KMS-11 (cell line): ENCODE results near the gene EFHC2.
"Not testable (repeated sequence)": the region's sequence is repeated elsewhere in the genome, so short reads cannot be mapped to it uniquely, and the experiment has no call there.

Source experiments
- H2AFZ ChIP-seq: fragments of 200-600 bp; sonication (generic); 2 replicates; pipeline ENCODE4 v1.6.1; 2016; ENCODE audit warnings: antibody characterized with exemption, mixed run types, low read depth
- H3K27ac ChIP-seq: fragments of 200-600 bp; sonication (generic); 2 replicates; pipeline ENCODE4 v1.6.1; 2016; ENCODE audit warnings: mild to moderate bottlenecking, mixed run types
- H3K27me3 ChIP-seq: fragments of 200-600 bp; sonication (generic); 2 replicates; pipeline ENCODE4 v1.6.1; 2017; ENCODE audit warnings: mild to moderate bottlenecking, low read depth, mixed run types, moderate library complexity; ENCODE audit not compliant: insufficient read depth
- H3K36me3 ChIP-seq: fragments of 200-600 bp; sonication (generic); 2 replicates; pipeline ENCODE4 v1.6.1; 2017; ENCODE audit warnings: mild to moderate bottlenecking, mixed run types; ENCODE audit not compliant: insufficient read depth
- H3K4me1 ChIP-seq: fragments of 200-600 bp; sonication (generic); 2 replicates; pipeline ENCODE4 v1.6.1; 2016; ENCODE audit warnings: mild to moderate bottlenecking, low read depth, mixed run types; ENCODE audit not compliant: poor library complexity, severe bottlenecking
- H3K4me2 ChIP-seq: fragments of 200-600 bp; sonication (generic); 2 replicates; pipeline ENCODE4 v1.7.0; 2016; ENCODE audit warnings: mild to moderate bottlenecking, mixed run types
- H3K4me3 ChIP-seq: fragments of 200-600 bp; sonication (generic); IDR thresholded peaks from 2 replicates; pipeline ENCODE4 v1.6.1; 2017; ENCODE audit warnings: low read depth, low read length, mixed read lengths; ENCODE audit not compliant: insufficient read depth
- H3K79me2 ChIP-seq: fragments of 200-600 bp; sonication (generic); 2 replicates; pipeline ENCODE4 v1.6.1; 2016; ENCODE audit warnings: low read depth, mixed run types; ENCODE audit not compliant: insufficient read depth
- H3K9ac ChIP-seq: fragments of 200-600 bp; sonication (generic); 2 replicates; pipeline ENCODE4 v1.6.1; 2016; ENCODE audit warnings: mild to moderate bottlenecking, mixed run types
- H4K20me1 ChIP-seq: fragments of 200-600 bp; sonication (generic); 2 replicates; pipeline ENCODE4 v1.6.1; 2016; ENCODE audit warnings: mild to moderate bottlenecking, mixed run types; ENCODE audit not compliant: insufficient read depth
- CTCF ChIP-seq: fragments of 200-600 bp; sonication (generic); conservative IDR thresholded peaks from 2 replicates; pipeline ENCODE4 v1.6.1; 2017; ENCODE audit warnings: low read depth, mild to moderate bottlenecking, antibody characterized with exemption, low read length, moderate library complexity, mixed read lengths

Gene EFHC2

DNA sequence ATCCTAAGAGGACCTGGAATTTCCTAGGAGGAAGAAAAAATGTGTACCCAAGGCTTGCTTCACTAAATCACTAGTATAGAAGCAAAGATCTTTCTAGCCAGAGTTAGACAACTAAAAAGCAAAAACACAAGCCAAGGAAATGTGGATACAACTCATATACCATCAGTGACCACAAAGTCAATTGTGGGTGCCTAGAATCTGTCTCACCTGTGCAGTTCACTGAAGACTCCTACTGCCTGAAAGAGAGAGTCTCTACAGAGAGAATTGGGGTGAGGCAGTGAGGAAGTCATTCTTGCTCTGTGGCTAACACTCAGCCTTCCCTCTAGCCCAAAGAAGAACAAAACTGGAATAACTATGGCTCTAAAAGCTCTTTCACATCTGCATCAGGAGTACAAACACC, 82.9 kb downstream of the EFHC2 start:
- Histone ChIP-seq H3K36me3 (no peaks in the 10 kb centered on the region), H4K20me1 (no peaks in the 10 kb centered on the region), H2AFZ (no peak overlapping the region), H3K4me2 (no peak overlapping the region), H3K27me3 (no peaks in the 10 kb centered on the region), H3K4me3 (no peak overlapping the region), H3K9ac (no peak overlapping the region), H3K27ac (no peak overlapping the region), H3K79me2 (no peaks in the 10 kb centered on the region), H3K4me1 (no peaks in the 10 kb centered on the region)
- no peak for TF ChIP-seq CTCF

DNA sequence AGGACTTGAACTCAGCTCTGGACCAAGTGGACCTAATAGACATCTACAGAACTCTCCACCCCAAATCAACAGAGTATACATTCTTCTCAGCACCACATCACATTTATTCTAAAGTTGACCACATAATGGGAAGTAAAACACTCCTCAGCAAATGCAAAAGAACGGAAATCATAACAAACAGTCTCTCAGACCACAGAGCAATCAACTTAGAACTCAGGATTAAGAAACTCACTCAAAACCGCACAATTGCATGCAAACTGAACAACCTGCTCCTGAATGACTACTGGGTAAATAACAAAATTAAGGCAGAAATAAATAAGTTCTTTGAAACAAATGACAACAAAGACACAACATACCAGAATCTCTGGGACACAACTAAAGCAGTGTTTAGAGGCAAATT, 87.7 kb downstream of the EFHC2 start:
- H3K4me1 ChIP-seq, result peaks cover 21% of the 10 kb centered on the region
- not testable (repeated sequence) for H3K79me2 ChIP-seq, H3K27ac ChIP-seq, H3K4me2 ChIP-seq, H3K4me3 ChIP-seq, H3K9ac ChIP-seq, H4K20me1 ChIP-seq, H3K27me3 ChIP-seq, H2AFZ ChIP-seq, H3K36me3 ChIP-seq

- Histone ChIP-seq H3K9ac (peak overlapping the region; percentile 85; the same call in 1 of the 2 replicates), H3K27ac (peak overlapping the region; percentile 94), H3K27me3 (no peaks in the 10 kb centered on the region), H3K79me2 (no peaks in the 10 kb centered on the region), H3K4me1 (peaks cover 21% of the 10 kb centered on the region), H2AFZ (peak overlapping the region; percentile 81), H3K4me2 (peak overlapping the region; percentile 66), H3K4me3 (no peak overlapping the region), H3K36me3 (no peaks in the 10 kb centered on the region), H4K20me1 (no peaks in the 10 kb centered on the region)
- TF ChIP-seq CTCF, result no peak
These were observed 89.9 kb downstream of the EFHC2 start for GRCh38 chrX:44253575-44253942.

DNA sequence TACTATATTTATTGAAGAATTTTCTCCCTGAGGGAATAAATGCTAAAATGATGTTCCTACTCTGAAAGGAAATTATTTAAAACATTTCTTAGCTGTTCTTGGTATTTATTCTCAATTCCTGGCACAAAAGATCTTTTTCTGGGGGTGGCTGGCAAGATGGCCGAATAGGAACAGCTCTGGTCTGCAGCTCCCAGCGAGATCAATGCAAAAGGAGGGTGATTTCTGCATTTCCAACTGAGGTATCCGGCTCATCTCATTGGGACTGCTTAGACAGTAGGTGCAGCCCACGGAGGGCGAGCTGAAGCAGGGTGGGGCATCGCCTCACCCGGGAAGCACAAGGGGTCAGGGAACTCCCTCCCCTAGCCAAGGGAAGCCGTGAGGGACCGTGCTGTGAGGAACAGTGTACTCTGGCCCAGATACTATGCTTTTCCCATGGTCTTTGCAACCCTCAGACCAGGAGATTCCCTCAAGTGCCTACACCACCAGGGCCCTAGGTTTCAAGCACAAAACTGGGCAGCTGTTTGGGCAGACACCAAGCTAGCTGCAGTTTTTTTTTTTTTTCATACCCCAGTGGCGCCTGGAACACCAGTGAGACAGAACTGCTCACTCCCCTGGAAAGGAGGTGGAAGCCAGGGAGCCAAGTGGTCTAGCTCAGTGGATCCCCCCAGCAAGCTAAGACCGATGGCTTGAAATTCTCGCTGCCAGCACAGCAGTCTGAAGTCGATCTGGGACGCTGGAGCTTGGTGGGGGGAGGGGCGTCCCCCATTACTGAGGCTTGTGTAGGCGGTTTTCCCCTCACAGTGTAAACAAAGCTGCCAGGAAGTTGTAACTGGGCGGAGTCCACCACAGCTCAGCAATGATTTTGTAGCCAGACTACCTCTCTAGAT, 90.5 kb downstream of the EFHC2 start:
- not testable (repeated sequence) for H3K36me3 ChIP-seq, H3K27me3 ChIP-seq, H3K4me3 ChIP-seq, H3K79me2 ChIP-seq, H4K20me1 ChIP-seq
- Histone ChIP-seq H2AFZ (peak overlapping the region; percentile 81), H3K4me1 (peaks cover 21% of the 10 kb centered on the region), H3K9ac (peak overlapping the region; percentile 85), H3K27ac (peak overlapping the region; percentile 94), H3K4me2 (peak overlapping the region; percentile 66)

DNA sequence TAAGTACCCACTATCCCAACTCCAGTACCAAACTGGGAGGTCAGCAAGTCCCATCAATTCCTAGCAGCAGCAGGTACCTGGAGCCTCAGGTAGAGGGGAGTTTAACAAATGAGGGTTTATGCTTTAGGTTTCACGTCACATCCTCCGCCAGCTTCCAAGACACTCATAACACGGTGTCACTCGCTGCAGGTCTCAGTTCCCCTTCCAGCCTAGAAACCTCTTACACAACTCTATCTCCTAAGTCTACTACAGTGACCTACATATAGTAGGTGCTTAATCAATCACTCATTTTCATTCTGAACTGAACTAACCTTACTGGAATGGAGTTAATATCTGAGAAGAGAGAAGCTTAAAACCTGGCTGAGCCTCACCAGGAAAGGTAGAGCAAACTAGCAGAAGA, 96.0 kb downstream of the EFHC2 start:
- H3K27me3 ChIP-seq, result no peaks in the 10 kb centered on the region
- H4K20me1 ChIP-seq, result no peaks in the 10 kb centered on the region
- peaks cover 8% of the 10 kb centered on the region for H3K4me1 ChIP-seq
- no peaks in the 10 kb centered on the region for H3K79me2 ChIP-seq
- no peak overlapping the region for H3K4me3 ChIP-seq
- H3K9ac ChIP-seq, result no peak overlapping the region
- H3K27ac ChIP-seq, result no peak overlapping the region
- H3K4me2 ChIP-seq, result no peak overlapping the region
- H2AFZ ChIP-seq, result no peak overlapping the region
- H3K36me3 ChIP-seq, result no peaks in the 10 kb centered on the region
- no peak for TF ChIP-seq CTCF
